Body of pancreas (tissue), 4 donors: ENCODE measurements around the gene KAT6B. TPM values are rescaled to one million over a fixed set of nuclear protein-coding genes. Genes with fewer than 3 reads are reported as not detected.

Experiments used
- ATAC-seq: fragments of 150-250 bp; one replicate; pipeline ENCODE4 v1.9.1; 2016
- DNase-seq, 4 donors: peaks; one replicate each; pipeline ENCODE4 v3.0.0-alpha.2; 2019
- H3K27ac ChIP-seq, 4 donors: fragments of 200-600 bp; sonication (generic); 1 replicate in 3 of 4; 2 replicates in 1 of 4; pipeline versions ENCODE4 v1.5.1 to v1.6.1; 2016 to 2019; ENCODE audit warnings: mild to moderate bottlenecking in 1 of 4, mixed read lengths in 1 of 4, moderate library complexity in 1 of 4
- H3K27me3 ChIP-seq, 2 donors: fragments of 200-600 bp; sonication (generic); one replicate each; pipeline ENCODE4 v1.6.0; 2016; ENCODE audit warnings: mild to moderate bottlenecking in 1 of 2
- H3K36me3 ChIP-seq, 2 donors: fragments of 200-600 bp; sonication (generic); replicated peaks in 1 of 2; 2 replicates each; pipeline ENCODE4 v1.5.1; 2016; ENCODE audit warnings: low read depth in 2 of 2; ENCODE audit not compliant: insufficient read depth in 1 of 2
- H3K4me1 ChIP-seq: fragments of 200-600 bp; sonication (generic); one replicate; pipeline ENCODE4 v1.6.0; 2016
- H3K4me3 ChIP-seq, 2 donors: fragments of 200-600 bp; sonication (generic); 1 replicate in 1 of 2; 2 replicates in 1 of 2; pipeline ENCODE4 v1.5.1; 2016 to 2019
- H3K9me3 ChIP-seq, 3 donors: fragments of 200-600 bp; sonication (generic); 1 replicate in 2 of 3; 2 replicates in 1 of 3; pipeline ENCODE4 v1.5.1; 2016
- CTCF ChIP-seq, 7 experiments: fragments of 450-650 bp in 4 of 7; fragments of 200-600 bp in 3 of 7; sonication (generic) in 3 of 7; IDR thresholded peaks; one replicate each; pipeline ENCODE4 v1.5.1; 2016 to 2019; ENCODE audit warnings: antibody characterized with exemption in 7 of 7
- POLR2A ChIP-seq, 3 donors: fragments of 450-650 bp; IDR thresholded peaks; one replicate each; pipeline ENCODE4 v1.6.1; 2016; ENCODE audit warnings: antibody characterized with exemption in 3 of 3, mild to moderate bottlenecking in 2 of 3
- WGBS, 2 donors: methylation state at CpG; one replicate each; pipeline ENCODE4 v1.1.5; 2017; 5-methylcytosine and 5-hydroxymethylcytosine counted together
- intact Hi-C: fragments of 100-400 bp; cut with DNase I; formaldehyde crosslinking; loops from one replicate; pipeline ENCODE4 v1.15.1; 2023
- total RNA-seq, 2 donors: library from RNA; depleted of rRNA; stranded (reverse); fragments of >200 nt; gene quantifications; one replicate each; pipeline ENCODE4 v1.1.0, GENCODE V29; 2016

KAT6B gene
- total RNA-seq, 2 donors from 2014 or later, result 39.9 to 45.9 TPM

GRCh38 chr10:75013522-75013921 lies 187.1 kb downstream of the KAT6B start:
- Histone ChIP-seq H3K9me3 (no peaks in the 10 kb centered on the region), H3K4me1 (peaks cover 17% of the 10 kb centered on the region), H3K36me3 (no peaks in the 10 kb centered on the region), H3K27me3 (no peaks in the 10 kb centered on the region), H3K27ac (no peak overlapping the region), H3K4me3 (no peak overlapping the region)
- no peak for ATAC-seq
- DNase-seq, result no peak
- WGBS, 2 donors, result 91 to 98% methylated on average over 2 of the region's 2 CpGs
- intact Hi-C loops, result loop anchor here (10.0 kb wide), 1 partner anchor 109 kb away; no protein-coding TSS in a partner anchor
- TF ChIP-seq CTCF (IDR thresholded peaks at IDR 0.05) (no peak), POLR2A (IDR thresholded peaks at IDR 0.05) (no peak)

GRCh38 chr10:75014516-75015230 lies 188.3 kb downstream of the KAT6B start:
- Histone ChIP-seq H3K27ac (no peak overlapping the region), H3K4me3 (no peak overlapping the region), H3K4me1 (peaks cover 27% of the 10 kb centered on the region), H3K27me3 (no peaks in the 10 kb centered on the region), H3K36me3 (no peaks in the 10 kb centered on the region), H3K9me3 (no peaks in the 10 kb centered on the region)
- TF ChIP-seq POLR2A (IDR thresholded peaks at IDR 0.05) (no peak), CTCF (IDR thresholded peaks at IDR 0.05) (no peak)
- 83 to 86% methylated on average over 6 of the region's 6 CpGs for WGBS, 2 donors
- no peak for ATAC-seq
- no peak for DNase-seq
- intact Hi-C loops, result loop anchor here (10.0 kb wide), 1 partner anchor 110 kb away; no protein-coding TSS in a partner anchor

GRCh38 chr10:75015442-75015841 lies 189.0 kb downstream of the KAT6B start:
- no peaks in the 10 kb centered on the region for H3K36me3 ChIP-seq
- H3K27ac ChIP-seq, result no peak overlapping the region
- ATAC-seq, result no peak
- DNase-seq, result no peak
- no peak for TF ChIP-seq POLR2A (IDR thresholded peaks at IDR 0.05)
- TF ChIP-seq CTCF (IDR thresholded peaks at IDR 0.05), result no peak
- no peaks in the 10 kb centered on the region for H3K27me3 ChIP-seq
- WGBS, 2 donors, result 67 to 71% methylated on average over 5 of the region's 5 CpGs
- H3K4me3 ChIP-seq, result no peak overlapping the region
- no peaks in the 10 kb centered on the region for H3K9me3 ChIP-seq
- peaks cover 34% of the 10 kb centered on the region for H3K4me1 ChIP-seq
- intact Hi-C loops, result loop anchor here (10.0 kb wide), 1 partner anchor 111 kb away; no protein-coding TSS in a partner anchor

- Histone ChIP-seq H3K4me3 (no peak overlapping the region), H3K27ac (peak overlapping the region in 1 of 4 donors; percentile 2), H3K9me3 (no peaks in the 10 kb centered on the region), H3K36me3 (no peaks in the 10 kb centered on the region), H3K4me1 (peaks cover 43% of the 10 kb centered on the region), H3K27me3 (no peaks in the 10 kb centered on the region)
- DNase-seq, result no peak
- 21 to 33% methylated on average over 3 of the region's 3 CpGs for WGBS, 2 donors
- no peak for TF ChIP-seq CTCF (IDR thresholded peaks at IDR 0.05)
- TF ChIP-seq POLR2A (IDR thresholded peaks at IDR 0.05), result no peak
- intact Hi-C loops, result loop anchor here (10.0 kb wide), 1 partner anchor 112 kb away; no protein-coding TSS in a partner anchor
- no peak for ATAC-seq
These were observed 189.9 kb downstream of the KAT6B start for GRCh38 chr10:75016325-75016724.

GRCh38 chr10:75018251-75018650 lies 191.9 kb downstream of the KAT6B start:
- ATAC-seq (no peak), DNase-seq (no peak)
- intact Hi-C loops, result loop anchor here (10.0 kb wide), 1 partner anchor 113 kb away; no protein-coding TSS in a partner anchor
- no peak overlapping the region for H3K4me3 ChIP-seq
- H3K36me3 ChIP-seq, result no peaks in the 10 kb centered on the region
- WGBS, 2 donors, result 89 to 93% methylated on average over 6 of the region's 6 CpGs
- no peaks in the 10 kb centered on the region for H3K9me3 ChIP-seq
- peaks cover 62% of the 10 kb centered on the region for H3K4me1 ChIP-seq
- TF ChIP-seq CTCF (IDR thresholded peaks at IDR 0.05), result no peak
- no peak for TF ChIP-seq POLR2A (IDR thresholded peaks at IDR 0.05)
- H3K27me3 ChIP-seq, result no peaks in the 10 kb centered on the region
- H3K27ac ChIP-seq, result no peak overlapping the region
